GM12878 (cell line): ENCODE results near the gene MVB12B. TPM values are rescaled to one million over a fixed set of nuclear protein-coding genes. Genes with fewer than 3 reads are reported as not detected.

Experiments used
- BMI1 ChIP-seq: fragments of 450-650 bp; IDR thresholded peaks from 2 replicates; pipeline ENCODE4 v1.6.1; 2016; ENCODE audit warnings: mild to moderate bottlenecking, moderate library complexity, borderline replicate concordance
- CBFB ChIP-seq: IDR thresholded peaks from 2 replicates; pipeline ENCODE4 v1.6.1; 2016; ENCODE audit warnings: antibody characterized with exemption, low read depth
- EED ChIP-seq: sonication (generic); IDR thresholded peaks from 2 replicates; pipeline ENCODE4 v1.6.1; 2016; ENCODE audit warnings: antibody characterized with exemption, low read depth
- EP300 ChIP-seq, 2 experiments: fragments of 150-350 bp in 1 of 2; IDR thresholded peaks; 2 replicates each; pipeline ENCODE4 v1.6.1; 2011 to 2012; ENCODE audit warnings: low read depth in 2 of 2, low read length in 2 of 2, borderline replicate concordance in 1 of 2, improper control_type of control experiment in 1 of 2, inconsistent platforms in 1 of 2; ENCODE audit not compliant: control insufficient read depth in 1 of 2
- IRF4 ChIP-seq: IDR thresholded peaks from 2 replicates; pipeline ENCODE4 v1.6.1; 2011; ENCODE audit warnings: low read depth, low read length
- MEF2A ChIP-seq: IDR thresholded peaks from 2 replicates; pipeline ENCODE4 v1.6.1; 2011; ENCODE audit warnings: low read depth, mild to moderate bottlenecking, low read length, moderate library complexity; ENCODE audit not compliant: insufficient read depth
- MYB ChIP-seq: fragments of 150-350 bp; IDR thresholded peaks from 2 replicates; pipeline ENCODE4 v1.6.1; 2014; ENCODE audit warnings: mild to moderate bottlenecking, low read depth, low read length, borderline replicate concordance
- NR2F1 ChIP-seq: fragments of 450-650 bp; conservative IDR thresholded peaks from 2 replicates; pipeline ENCODE4 v1.6.1; 2017; ENCODE audit warnings: mild to moderate bottlenecking
- SIN3A ChIP-seq: IDR thresholded peaks from 2 replicates; pipeline ENCODE4 v1.6.1; 2012; ENCODE audit warnings: low read depth, low read length, improper control_type of control experiment
- SMAD1 ChIP-seq: fragments of 450-650 bp; IDR thresholded peaks from 2 replicates; pipeline ENCODE4 v1.6.1; 2018; ENCODE audit warnings: mild to moderate bottlenecking, low read depth; ENCODE audit not compliant: partially characterized antibody
- SMC3 ChIP-seq: IDR thresholded peaks from 2 replicates; pipeline ENCODE4 v1.6.1; 2011; ENCODE audit warnings: low read length, improper control_type of control experiment, borderline replicate concordance
- TCF12 ChIP-seq: IDR thresholded peaks from 2 replicates; pipeline ENCODE4 v1.6.1; 2011; ENCODE audit warnings: low read depth, mild to moderate bottlenecking, low read length
- TCF3 ChIP-seq: IDR thresholded peaks from 2 replicates; pipeline ENCODE4 v1.6.1; 2012; ENCODE audit warnings: low read depth, mild to moderate bottlenecking, low read length, borderline replicate concordance; ENCODE audit not compliant: insufficient read depth
- YY1 ChIP-seq: IDR thresholded peaks from 2 replicates; pipeline ENCODE4 v1.6.1; 2011; ENCODE audit warnings: low read depth, mild to moderate bottlenecking, low read length
- ZNF217 ChIP-seq: fragments of 450-650 bp; IDR thresholded peaks from 2 replicates; pipeline ENCODE4 v1.6.1; 2017; ENCODE audit warnings: antibody characterized with exemption, mild to moderate bottlenecking
- polyA plus RNA-seq, 11 experiments: library from polyadenylated mRNA; depleted of rRNA in 4 of 11; unstranded in 6 of 11; stranded (reverse) in 5 of 11; fragments of >200 nt; fragmentation: Nextera tagmentation in 4 of 11; fragmentation: Illumina TruSeq in 1 of 11; extraction: Ambion mirVana in 4 of 11; extraction: Trizol in 1 of 11; gene quantifications; 1 replicate in 1 of 11; 2 replicates in 10 of 11; pipeline versions ENCODE4 v1.2.1 to v1.2.3, GENCODE V29; 2011 to 2016; ENCODE audit warnings: inconsistent platforms in 2 of 11, missing spikeins in 2 of 11, low read depth in 1 of 11
- total RNA-seq, 4 experiments: library from RNA; depleted of rRNA in 3 of 4; stranded (reverse); fragments of >200 nt in 3 of 4; fragmentation: Illumina TruSeq in 1 of 4; extraction: Trizol in 1 of 4; gene quantifications; 2 replicates each; pipeline versions ENCODE4 v1.2.1 to v1.2.3, GENCODE V29; 2013 to 2021
- TF ChIP-seq, protein P1 (sequence below): IDR thresholded peaks from 2 replicates; pipeline ENCODE4 v1.6.1; 2012; ENCODE audit warnings: improper control_type of control experiment, low read depth, low read length; ENCODE audit not compliant: insufficient replicate concordance
- TF ChIP-seq, protein P2 (sequence below): fragments of 450-650 bp; IDR thresholded peaks from 2 replicates; pipeline ENCODE4 v1.6.1; 2017; ENCODE audit warnings: low read depth, mild to moderate bottlenecking, moderate library complexity
- TF ChIP-seq, protein P3 (sequence below), 3 experiments: IDR thresholded peaks in 2 of 3; conservative IDR thresholded peaks in 1 of 3; 2 replicates each; pipeline ENCODE4 v1.5.1; 2011; ENCODE audit warnings: low read depth in 3 of 3, low read length in 3 of 3, mild to moderate bottlenecking in 3 of 3, control low read depth in 2 of 3, moderate library complexity in 2 of 3, inconsistent platforms in 1 of 3, mixed read lengths in 1 of 3; ENCODE audit not compliant: control insufficient read depth in 2 of 3, insufficient read depth in 1 of 3; ENCODE audit errors: extremely low read depth in 1 of 3
- TF ChIP-seq, protein P4 (sequence below): fragments of 450-650 bp; IDR thresholded peaks from 2 replicates; pipeline ENCODE4 v1.6.1; 2018; ENCODE audit warnings: borderline replicate concordance, mild to moderate bottlenecking; ENCODE audit not compliant: partially characterized antibody

The MVB12B gene
- total and polyA plus RNA-seq, 10 of the 15 experiments (the other 5 are each of a cell fraction or from before 2014, with no cell fraction given) = 0.08 TPM; not detected in 9

DNA sequence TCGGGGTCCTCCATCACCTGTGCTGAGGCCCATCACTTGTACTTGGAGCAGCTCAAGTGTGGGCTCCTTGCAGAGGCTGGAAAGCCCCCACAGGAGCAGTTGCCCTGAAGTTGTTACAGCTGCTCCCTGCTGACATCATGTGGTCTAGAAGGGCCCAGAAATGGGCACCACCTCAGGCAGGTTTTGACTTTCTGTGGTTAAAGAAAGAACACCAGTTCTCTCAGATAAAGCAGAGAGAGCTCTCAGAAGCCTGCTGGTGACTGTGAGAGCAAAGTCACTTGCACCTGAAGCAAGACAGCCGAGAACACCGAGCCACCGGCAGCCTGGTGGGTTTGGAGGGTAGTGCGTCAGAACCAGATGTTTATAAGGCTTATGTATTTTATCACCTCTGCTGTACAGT is 70.4 kb downstream of the MVB12B start (continued):
- TF ChIP-seq, protein P1, sequence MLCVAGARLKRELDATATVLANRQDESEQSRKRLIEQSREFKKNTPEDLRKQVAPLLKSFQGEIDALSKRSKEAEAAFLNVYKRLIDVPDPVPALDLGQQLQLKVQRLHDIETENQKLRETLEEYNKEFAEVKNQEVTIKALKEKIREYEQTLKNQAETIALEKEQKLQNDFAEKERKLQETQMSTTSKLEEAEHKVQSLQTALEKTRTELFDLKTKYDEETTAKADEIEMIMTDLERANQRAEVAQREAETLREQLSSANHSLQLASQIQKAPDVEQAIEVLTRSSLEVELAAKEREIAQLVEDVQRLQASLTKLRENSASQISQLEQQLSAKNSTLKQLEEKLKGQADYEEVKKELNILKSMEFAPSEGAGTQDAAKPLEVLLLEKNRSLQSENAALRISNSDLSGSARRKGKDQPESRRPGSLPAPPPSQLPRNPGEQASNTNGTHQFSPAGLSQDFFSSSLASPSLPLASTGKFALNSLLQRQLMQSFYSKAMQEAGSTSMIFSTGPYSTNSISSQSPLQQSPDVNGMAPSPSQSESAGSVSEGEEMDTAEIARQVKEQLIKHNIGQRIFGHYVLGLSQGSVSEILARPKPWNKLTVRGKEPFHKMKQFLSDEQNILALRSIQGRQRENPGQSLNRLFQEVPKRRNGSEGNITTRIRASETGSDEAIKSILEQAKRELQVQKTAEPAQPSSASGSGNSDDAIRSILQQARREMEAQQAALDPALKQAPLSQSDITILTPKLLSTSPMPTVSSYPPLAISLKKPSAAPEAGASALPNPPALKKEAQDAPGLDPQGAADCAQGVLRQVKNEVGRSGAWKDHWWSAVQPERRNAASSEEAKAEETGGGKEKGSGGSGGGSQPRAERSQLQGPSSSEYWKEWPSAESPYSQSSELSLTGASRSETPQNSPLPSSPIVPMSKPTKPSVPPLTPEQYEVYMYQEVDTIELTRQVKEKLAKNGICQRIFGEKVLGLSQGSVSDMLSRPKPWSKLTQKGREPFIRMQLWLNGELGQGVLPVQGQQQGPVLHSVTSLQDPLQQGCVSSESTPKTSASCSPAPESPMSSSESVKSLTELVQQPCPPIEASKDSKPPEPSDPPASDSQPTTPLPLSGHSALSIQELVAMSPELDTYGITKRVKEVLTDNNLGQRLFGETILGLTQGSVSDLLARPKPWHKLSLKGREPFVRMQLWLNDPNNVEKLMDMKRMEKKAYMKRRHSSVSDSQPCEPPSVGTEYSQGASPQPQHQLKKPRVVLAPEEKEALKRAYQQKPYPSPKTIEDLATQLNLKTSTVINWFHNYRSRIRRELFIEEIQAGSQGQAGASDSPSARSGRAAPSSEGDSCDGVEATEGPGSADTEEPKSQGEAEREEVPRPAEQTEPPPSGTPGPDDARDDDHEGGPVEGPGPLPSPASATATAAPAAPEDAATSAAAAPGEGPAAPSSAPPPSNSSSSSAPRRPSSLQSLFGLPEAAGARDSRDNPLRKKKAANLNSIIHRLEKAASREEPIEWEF = no peak
- TF ChIP-seq TCF3 (peak; percentile 83; the same call in 1 of the 2 replicates), EP300 (IDR thresholded peaks at IDR 0.05; ENCODE audit: borderline replicate concordance in 1 of 2, control insufficient read depth in 1 of 2, low read depth in 2 of 2, low read length in 2 of 2) (peak; percentile 73 to 88; a peak in 3 of 4 replicates), YY1 (0 out of 2 replicates have a peak, but pooled peaks have one; percentile 18), SMAD1 (no peak), SIN3A (no peak), MEF2A (0 out of 2 replicates have a peak, but pooled peaks have one; percentile 18), ZNF217 (no peak), NR2F1 (peak; percentile 74; the same call in 1 of the 2 replicates), CBFB (0 out of 2 replicates have a peak, but pooled peaks have one; percentile 38), IRF4 (peak; percentile 68), BMI1 (no peak), SMC3 (0 out of 2 replicates have a peak, but pooled peaks have one; percentile 8), MYB (peak; percentile 73; the same call in 1 of the 2 replicates), EED (peak; percentile 52; the same call in 1 of the 2 replicates), TCF12 (peak; percentile 91)
- TF ChIP-seq, protein P2, sequence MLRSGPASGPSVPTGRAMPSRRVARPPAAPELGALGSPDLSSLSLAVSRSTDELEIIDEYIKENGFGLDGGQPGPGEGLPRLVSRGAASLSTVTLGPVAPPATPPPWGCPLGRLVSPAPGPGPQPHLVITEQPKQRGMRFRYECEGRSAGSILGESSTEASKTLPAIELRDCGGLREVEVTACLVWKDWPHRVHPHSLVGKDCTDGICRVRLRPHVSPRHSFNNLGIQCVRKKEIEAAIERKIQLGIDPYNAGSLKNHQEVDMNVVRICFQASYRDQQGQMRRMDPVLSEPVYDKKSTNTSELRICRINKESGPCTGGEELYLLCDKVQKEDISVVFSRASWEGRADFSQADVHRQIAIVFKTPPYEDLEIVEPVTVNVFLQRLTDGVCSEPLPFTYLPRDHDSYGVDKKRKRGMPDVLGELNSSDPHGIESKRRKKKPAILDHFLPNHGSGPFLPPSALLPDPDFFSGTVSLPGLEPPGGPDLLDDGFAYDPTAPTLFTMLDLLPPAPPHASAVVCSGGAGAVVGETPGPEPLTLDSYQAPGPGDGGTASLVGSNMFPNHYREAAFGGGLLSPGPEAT = peak; percentile 52
- TF ChIP-seq, protein P3, sequence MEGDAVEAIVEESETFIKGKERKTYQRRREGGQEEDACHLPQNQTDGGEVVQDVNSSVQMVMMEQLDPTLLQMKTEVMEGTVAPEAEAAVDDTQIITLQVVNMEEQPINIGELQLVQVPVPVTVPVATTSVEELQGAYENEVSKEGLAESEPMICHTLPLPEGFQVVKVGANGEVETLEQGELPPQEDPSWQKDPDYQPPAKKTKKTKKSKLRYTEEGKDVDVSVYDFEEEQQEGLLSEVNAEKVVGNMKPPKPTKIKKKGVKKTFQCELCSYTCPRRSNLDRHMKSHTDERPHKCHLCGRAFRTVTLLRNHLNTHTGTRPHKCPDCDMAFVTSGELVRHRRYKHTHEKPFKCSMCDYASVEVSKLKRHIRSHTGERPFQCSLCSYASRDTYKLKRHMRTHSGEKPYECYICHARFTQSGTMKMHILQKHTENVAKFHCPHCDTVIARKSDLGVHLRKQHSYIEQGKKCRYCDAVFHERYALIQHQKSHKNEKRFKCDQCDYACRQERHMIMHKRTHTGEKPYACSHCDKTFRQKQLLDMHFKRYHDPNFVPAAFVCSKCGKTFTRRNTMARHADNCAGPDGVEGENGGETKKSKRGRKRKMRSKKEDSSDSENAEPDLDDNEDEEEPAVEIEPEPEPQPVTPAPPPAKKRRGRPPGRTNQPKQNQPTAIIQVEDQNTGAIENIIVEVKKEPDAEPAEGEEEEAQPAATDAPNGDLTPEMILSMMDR (IDR thresholded peaks at IDR 0.05 in 2 of 3, conservative IDR thresholded peaks at IDR 0.05 in 1 of 3; ENCODE audit: control insufficient read depth in 2 of 3, extremely low read depth in 1 of 3, insufficient read depth in 1 of 3, low read depth in 3 of 3, low read length in 3 of 3) = peak; percentile 21 to 29 (median 28); a peak in 3 of 6 replicates
- TF ChIP-seq, protein P4, sequence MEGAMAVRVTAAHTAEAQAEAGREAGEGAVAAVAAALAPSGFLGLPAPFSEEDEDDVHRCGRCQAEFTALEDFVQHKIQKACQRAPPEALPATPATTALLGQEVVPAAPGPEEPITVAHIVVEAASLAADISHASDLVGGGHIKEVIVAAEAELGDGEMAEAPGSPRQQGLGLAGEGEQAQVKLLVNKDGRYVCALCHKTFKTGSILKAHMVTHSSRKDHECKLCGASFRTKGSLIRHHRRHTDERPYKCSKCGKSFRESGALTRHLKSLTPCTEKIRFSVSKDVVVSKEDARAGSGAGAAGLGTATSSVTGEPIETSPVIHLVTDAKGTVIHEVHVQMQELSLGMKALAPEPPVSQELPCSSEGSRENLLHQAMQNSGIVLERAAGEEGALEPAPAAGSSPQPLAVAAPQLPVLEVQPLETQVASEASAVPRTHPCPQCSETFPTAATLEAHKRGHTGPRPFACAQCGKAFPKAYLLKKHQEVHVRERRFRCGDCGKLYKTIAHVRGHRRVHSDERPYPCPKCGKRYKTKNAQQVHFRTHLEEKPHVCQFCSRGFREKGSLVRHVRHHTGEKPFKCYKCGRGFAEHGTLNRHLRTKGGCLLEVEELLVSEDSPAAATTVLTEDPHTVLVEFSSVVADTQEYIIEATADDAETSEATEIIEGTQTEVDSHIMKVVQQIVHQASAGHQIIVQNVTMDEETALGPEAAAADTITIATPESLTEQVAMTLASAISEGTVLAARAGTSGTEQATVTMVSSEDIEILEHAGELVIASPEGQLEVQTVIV = no peak
